Mesothelial cell of epicardium (in vitro differentiated cells): Measurements from ENCODE around the gene SCAPER. TPM values are rescaled to one million over a fixed set of nuclear protein-coding genes. Genes with fewer than 3 reads are reported as not detected.

Source experiments
- DNase-seq, 2 experiments: peaks; one replicate each; pipeline ENCODE4 v3.0.0; 2021; ENCODE audit warnings: low spot score in 2 of 2; ENCODE audit not compliant: unreplicated experiment in 2 of 2
- H3K27ac Mint-ChIP-seq: 2 replicates; pipeline ENCODE4 v1.8.0; 2021; ENCODE audit warnings: mixed read lengths
- H3K27me3 Mint-ChIP-seq: 2 replicates; pipeline ENCODE4 v1.8.0; 2021; ENCODE audit warnings: low read depth, mixed read lengths
- H3K36me3 Mint-ChIP-seq: 2 replicates; pipeline ENCODE4 v1.8.0; 2021; ENCODE audit warnings: mixed read lengths
- H3K4me1 Mint-ChIP-seq: 2 replicates; pipeline ENCODE4 v1.8.0; 2021; ENCODE audit warnings: mixed read lengths
- H3K4me3 Mint-ChIP-seq: 2 replicates; pipeline ENCODE4 v1.8.0; 2021; ENCODE audit warnings: mild to moderate bottlenecking, moderate library complexity, mixed read lengths
- H3K9me3 Mint-ChIP-seq: 2 replicates; pipeline ENCODE4 v1.8.0; 2021; ENCODE audit warnings: mixed read lengths
- CTCF ChIP-seq: fragments of 200-600 bp; sonication (generic); IDR thresholded peaks from one replicate; pipeline ENCODE4 v1.5.0; 2021; ENCODE audit warnings: antibody characterized with exemption; ENCODE audit not compliant: unreplicated experiment
- total RNA-seq: library from RNA; stranded (reverse); gene quantifications from 3 replicates; pipeline ENCODE4 v1.2.1, GENCODE V29; 2021

The SCAPER gene
- total RNA-seq, 1 donor from 2014 or later: 35.9 TPM

GRCh38 chr15:76328106-76328696 is 576.9 kb downstream of the SCAPER start:
- H3K27ac Mint-ChIP-seq: no peak overlapping the region
- H3K4me3 Mint-ChIP-seq: no peak overlapping the region
- TF ChIP-seq CTCF: no peak

GRCh38 chr15:76327191-76328105 is 577.7 kb downstream of the SCAPER start:
- Mint-ChIP-seq H3K4me1 (no peaks in the 10 kb centered on the region), H3K4me3 (no peak overlapping the region), H3K27me3 (peaks cover 65% of the 10 kb centered on the region), H3K27ac (no peak overlapping the region), H3K9me3 (no peaks in the 10 kb centered on the region), H3K36me3 (no peaks in the 10 kb centered on the region)
- no peak for TF ChIP-seq CTCF
- DNase-seq: no peak

More at GRCh38 chr15:76328106-76328696, 576.9 kb downstream of the SCAPER start:
- no peaks in the 10 kb centered on the region for H3K9me3 Mint-ChIP-seq
- no peaks in the 10 kb centered on the region for H3K36me3 Mint-ChIP-seq
- no peak for DNase-seq
- H3K27me3 Mint-ChIP-seq: peaks cover 66% of the 10 kb centered on the region
- H3K4me1 Mint-ChIP-seq: no peaks in the 10 kb centered on the region

GRCh38 chr15:76325704-76326103 is 579.4 kb downstream of the SCAPER start:
- no peak for DNase-seq
- no peaks in the 10 kb centered on the region for H3K4me1 Mint-ChIP-seq
- no peak for TF ChIP-seq CTCF
- H3K36me3 Mint-ChIP-seq: no peaks in the 10 kb centered on the region
- H3K27ac Mint-ChIP-seq: no peak overlapping the region
- no peaks in the 10 kb centered on the region for H3K9me3 Mint-ChIP-seq
- H3K27me3 Mint-ChIP-seq: peaks cover 69% of the 10 kb centered on the region
- H3K4me3 Mint-ChIP-seq: no peak overlapping the region

GRCh38 chr15:76324066-76324465 is 581.1 kb downstream of the SCAPER start:
- DNase-seq: no peak
- Mint-ChIP-seq H3K27ac (no peak overlapping the region), H3K9me3 (no peaks in the 10 kb centered on the region), H3K4me3 (no peak overlapping the region), H3K36me3 (no peaks in the 10 kb centered on the region), H3K4me1 (no peaks in the 10 kb centered on the region), H3K27me3 (peaks cover 58% of the 10 kb centered on the region)
- no peak for TF ChIP-seq CTCF

GRCh38 chr15:76321602-76322001 is 583.5 kb downstream of the SCAPER start:
- no peaks in the 10 kb centered on the region for H3K4me1 Mint-ChIP-seq
- TF ChIP-seq CTCF: no peak

More at GRCh38 chr15:76321602-76322001, 583.5 kb downstream of the SCAPER start:
- peaks cover 43% of the 10 kb centered on the region for H3K27me3 Mint-ChIP-seq
- no peak for DNase-seq
- no peak overlapping the region for H3K4me3 Mint-ChIP-seq
- no peaks in the 10 kb centered on the region for H3K36me3 Mint-ChIP-seq
- H3K9me3 Mint-ChIP-seq: no peaks in the 10 kb centered on the region
- H3K27ac Mint-ChIP-seq: no peak overlapping the region
